KOPT-K1 (cell line): Measurements from ENCODE around the gene TBX19.
"Not testable (repeated sequence)": the region's sequence is repeated elsewhere in the genome, so short reads cannot be mapped to it uniquely, and the experiment has no call there.

Experiments
- H3K27ac ChIP-seq: fragments of 200-600 bp; sonication (generic); 2 replicates; pipeline ENCODE4 v1.5.1; 2016; ENCODE audit warnings: antibody characterized with exemption, mild to moderate bottlenecking, low read depth, low read length; ENCODE audit not compliant: poor library complexity, severe bottlenecking
- H3K36me3 ChIP-seq: fragments of 200-600 bp; sonication (generic); 2 replicates; pipeline ENCODE4 v1.5.1; 2017; ENCODE audit warnings: antibody characterized with exemption, mild to moderate bottlenecking, low read length, moderate library complexity; ENCODE audit not compliant: insufficient read depth
- H3K9me3 ChIP-seq: fragments of 200-600 bp; sonication (generic); 2 replicates; pipeline ENCODE4 v1.5.1; 2017; ENCODE audit warnings: antibody characterized with exemption, low read length, mild to moderate bottlenecking; ENCODE audit not compliant: insufficient read depth, poor library complexity, severe bottlenecking

Gene TBX19

GRCh38 chr1:168348146-168348709 lies 67.6 kb downstream of the TBX19 start:
- Histone ChIP-seq H3K9me3 (no peaks in the 10 kb centered on the region), H3K27ac (peak overlapping the region; percentile 89), H3K36me3 (no peaks in the 10 kb centered on the region)

- H3K27ac ChIP-seq, H3K36me3 ChIP-seq, H3K9me3 ChIP-seq: not testable (repeated sequence)
Measured at GRCh38 chr1:168354335-168355269, 73.9 kb downstream of the TBX19 start.

GRCh38 chr1:168360151-168361021 lies 79.7 kb downstream of the TBX19 start:
- Histone ChIP-seq H3K36me3 (no peaks in the 10 kb centered on the region), H3K9me3 (no peaks in the 10 kb centered on the region), H3K27ac (no peak overlapping the region)

DNA sequence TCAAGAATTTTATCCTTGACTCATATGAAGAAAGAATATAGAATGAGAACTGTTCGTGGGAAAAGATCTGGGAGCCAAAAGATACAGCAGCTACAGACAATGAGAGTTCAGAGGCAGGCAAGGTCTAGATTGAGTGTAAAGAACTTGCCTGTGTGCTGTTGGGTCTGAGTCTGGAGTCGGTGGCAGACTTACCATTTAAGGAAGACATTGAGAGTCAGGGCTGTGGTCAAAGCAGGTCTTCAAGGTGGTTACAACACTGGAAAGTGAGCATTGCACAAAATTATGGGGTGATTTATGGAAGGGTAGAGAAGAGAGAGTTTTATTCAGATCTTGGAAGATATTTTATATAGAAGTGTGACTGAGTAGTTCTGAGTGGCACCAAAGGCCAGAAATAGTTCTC lies 80.6 kb downstream of the TBX19 start:
- no peaks in the 10 kb centered on the region for H3K36me3 ChIP-seq
- H3K27ac ChIP-seq = no peak overlapping the region
- H3K9me3 ChIP-seq = no peaks in the 10 kb centered on the region

DNA sequence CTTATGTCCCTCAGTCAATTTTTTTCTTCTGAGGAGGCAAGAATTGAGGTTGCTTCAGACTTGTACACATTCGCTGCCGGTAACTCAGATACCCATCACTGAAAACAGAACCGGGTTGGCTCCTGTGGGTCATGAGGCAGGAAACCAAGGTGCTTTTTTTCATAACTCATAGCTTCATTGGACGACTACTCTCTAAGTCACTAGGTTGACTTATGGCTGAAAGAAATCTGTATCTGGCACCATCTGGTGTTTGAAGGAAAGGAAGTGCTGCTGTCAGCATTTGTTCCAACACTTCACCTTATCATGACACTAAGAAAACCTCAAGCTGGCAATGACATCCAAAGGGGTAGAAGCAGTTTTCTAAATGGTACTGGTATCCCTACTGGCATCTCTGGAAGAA lies 82.3 kb downstream of the TBX19 start:
- Histone ChIP-seq H3K36me3 (no peaks in the 10 kb centered on the region), H3K9me3 (no peaks in the 10 kb centered on the region), H3K27ac (no peak overlapping the region)
